ENCODE results near the gene CRIP1. TPM values are rescaled to one million over a fixed set of nuclear protein-coding genes. Genes with fewer than 3 reads are reported as not detected.

Gene CRIP1
- total and polyA plus RNA-seq, 2 donors (not counting 3 experiments of a cell fraction or from before 2014, with no cell fraction given), result 3.1 to 8.1 TPM

GRCh38 chr14:105495101-105495989 is 8.7 kb downstream of the CRIP1 start:
- no TSS peak for BruUV-seq (replicated peaks)
- Histone ChIP-seq H2AFZ (ENCODE audit: low read depth, low read length) (no peak overlapping the region), H3K9me3 (replicated peaks; ENCODE audit: control insufficient read depth, insufficient read depth, low read length) (no peaks in the 10 kb centered on the region), H3K9me1 (replicated peaks; ENCODE audit: control insufficient read depth, extremely low read depth, insufficient read depth, low read length) (no peaks in the 10 kb centered on the region), H3K4me3 (replicated peaks in 1 of 3; ENCODE audit: insufficient read depth in 1 of 3, low read depth in 1 of 3, low read length in 3 of 3) (no peak overlapping the region), H3K27ac (ENCODE audit: insufficient read depth, low read depth, low read length) (no peak overlapping the region), H3K9ac (replicated peaks; ENCODE audit: extremely low read depth, insufficient read depth, low read length) (no peak overlapping the region), H3K79me2 (ENCODE audit: control insufficient read depth, insufficient read depth, low read length) (peaks cover 3% of the 10 kb centered on the region), H3K4me1 (ENCODE audit: control insufficient read depth, extremely low read depth, insufficient read depth, low read length) (no peaks in the 10 kb centered on the region), H3K4me2 (ENCODE audit: insufficient read depth, low read length) (no peak overlapping the region), H4K20me1 (replicated peaks; ENCODE audit: control insufficient read depth, extremely low read depth, insufficient read depth, low read length) (no peaks in the 10 kb centered on the region), H3K36me3 (ENCODE audit: control insufficient read depth in 2 of 2, extremely low read depth in 1 of 2, insufficient read depth in 2 of 2, low read length in 2 of 2) (no peaks in the 10 kb centered on the region), H3K27me3 (ENCODE audit: control insufficient read depth in 2 of 2, insufficient read depth in 2 of 2, low read length in 2 of 2) (no peaks in the 10 kb centered on the region)
- ChIA-PET CTCF (no interaction called here), POLR2A (no interaction called here)
- no peak for TF ChIP-seq CTCF (IDR thresholded peaks at IDR 0.05; ENCODE audit: extremely low read depth in 1 of 2, insufficient read depth in 1 of 2, low read depth in 1 of 2, low read length in 2 of 2)
- TF ChIP-seq GATA2 (IDR thresholded peaks at IDR 0.05; ENCODE audit: insufficient read depth, insufficient read length, low read depth, low read length), result no peak
- no peak for TF ChIP-seq MAX (IDR thresholded peaks at IDR 0.05; ENCODE audit: insufficient read depth, insufficient read length)
- no peak for TF ChIP-seq POLR2A (IDR thresholded peaks at IDR 0.05; ENCODE audit: low read depth, low read length)
- TF ChIP-seq EZH2 (IDR thresholded peaks at IDR 0.05; ENCODE audit: borderline replicate concordance, low read depth, low read length, severe bottlenecking), result no peak
- TF ChIP-seq FOS (IDR thresholded peaks at IDR 0.05; ENCODE audit: borderline replicate concordance, insufficient read depth, low read length), result no peak
- no peak for TF ChIP-seq POLR2AphosphoS5 (IDR thresholded peaks at IDR 0.05; ENCODE audit: insufficient read depth, low read depth, low read length)
- no peak for TF ChIP-seq JUN (IDR thresholded peaks at IDR 0.05; ENCODE audit: borderline replicate concordance, insufficient read depth, insufficient read length, low read depth)
- no peak for TF ChIP-seq MYC (IDR thresholded peaks at IDR 0.05; ENCODE audit: low read depth, low read length)
- DNase-seq (ENCODE audit: low read depth, low spot score) (no peak), FAIRE-seq (no peak)
- intact Hi-C loops (cut with micrococcal nuclease), result no loop called here
- dilution Hi-C loops (cut with MboI; ENCODE audit: extremely low pct_ligation_motif_present, low sequenced_read_pairs), result no loop called here

All from endothelial cell of umbilical vein (primary cell).